GM21390 (cell line): Measurements from ENCODE around the gene TCEAL8.
"Not testable (repeated sequence)": the region's sequence is repeated elsewhere in the genome, so short reads cannot be mapped to it uniquely, and the experiment has no call there.

Experiments used
- ATAC-seq: cut with Tn5 transposase; IDR thresholded peaks from one replicate; pipeline ENCODE4 v1.9.1; 2021; ENCODE audit not compliant: unreplicated experiment

TCEAL8 gene

DNA sequence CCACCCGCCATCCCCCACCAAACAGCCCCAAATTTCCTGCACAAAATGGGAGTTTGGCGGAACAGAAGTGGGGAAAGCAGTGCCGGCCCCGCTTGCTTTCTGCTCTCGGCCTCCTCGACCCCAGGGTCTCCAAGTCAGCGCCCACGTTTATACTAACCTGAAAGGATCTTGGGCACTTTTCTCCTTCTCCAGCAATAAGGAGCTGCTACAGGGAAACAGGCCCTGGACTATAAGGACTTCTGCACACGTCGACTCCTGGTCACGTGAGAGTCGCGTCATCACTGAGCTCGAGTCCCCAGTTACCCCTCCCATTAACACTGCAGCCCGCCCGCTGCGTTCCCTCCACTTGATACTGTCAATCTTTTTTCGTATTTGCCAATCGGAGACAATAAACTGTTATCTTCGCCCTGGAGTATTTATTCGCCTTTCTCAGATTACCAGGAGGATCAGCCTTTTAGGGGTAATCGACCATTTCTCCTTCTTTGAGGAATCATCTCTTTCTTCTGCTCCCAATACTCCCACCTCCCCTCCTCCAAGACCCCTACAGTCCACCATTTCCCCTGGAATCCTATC lies at the start of gene TCEAL8:
Gene TCEAL8 (minus strand): TSS at position 235 of the 573 bp plus-strand sequence. CDS start 1,176 bp downstream, outside the sequence.
- peak; percentile 93 for ATAC-seq

DNA sequence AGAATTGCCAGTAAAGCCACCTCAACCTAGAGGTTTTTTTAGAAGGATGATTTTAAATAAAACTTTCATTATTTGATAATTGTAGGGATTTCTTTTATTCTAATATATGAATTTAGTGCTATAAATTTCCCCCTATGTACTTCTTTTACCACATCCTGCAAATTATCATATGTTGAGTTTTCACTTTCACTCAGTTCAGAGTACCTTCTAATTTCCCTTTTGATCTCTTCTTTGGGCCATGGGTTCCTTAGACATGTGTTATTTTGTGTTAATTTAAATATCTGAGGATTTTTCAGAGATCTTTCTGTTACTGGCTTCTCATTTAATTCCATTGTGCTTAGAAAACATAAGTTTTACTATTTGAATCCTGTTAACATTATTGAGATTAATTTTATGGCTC lies 49.8 kb upstream of the TCEAL8 start:
- ATAC-seq: no peak

GRCh38 chrX:103293118-103293517 lies 38.2 kb upstream of the TCEAL8 start:
- ATAC-seq: no peak

- no peak for ATAC-seq
Measured at GRCh38 chrX:103279624-103280023, 24.7 kb upstream of the TCEAL8 start.

DNA sequence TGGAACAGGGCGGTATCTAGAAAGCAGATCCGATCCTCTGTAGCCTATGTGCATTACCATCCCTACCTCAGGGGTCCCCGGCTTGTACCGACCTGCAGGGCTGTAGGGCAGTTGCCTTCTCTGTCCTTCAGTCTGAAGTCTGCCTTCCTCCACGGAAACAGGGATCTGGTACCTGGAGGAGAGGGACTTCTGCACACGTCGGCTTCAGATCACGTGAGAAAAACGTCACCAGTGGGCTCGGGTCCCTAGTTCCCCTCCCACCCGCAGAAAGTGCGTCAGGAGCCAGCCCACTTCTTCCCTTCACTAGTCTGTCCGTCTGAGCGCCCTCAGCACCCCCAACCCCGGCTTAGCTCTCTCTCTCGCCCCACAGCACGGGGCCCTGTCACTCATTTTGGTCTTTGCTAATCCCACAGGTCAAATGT lies 21.6 kb upstream of the TCEAL8 start, which contains the start of gene TCEAL5:
Gene TCEAL5 (minus strand): TSS at position 170 of the 422 bp plus-strand sequence. CDS start 2,187 bp downstream, outside the sequence.
- no peak for ATAC-seq

- no peak for ATAC-seq
Measured at GRCh38 chrX:103275947-103276567, 21.1 kb upstream of the TCEAL8 start.

GRCh38 chrX:103274284-103274683 lies 19.3 kb upstream of the TCEAL8 start:
- ATAC-seq: no peak

- ATAC-seq: no peak
Measured at GRCh38 chrX:103258275-103258674, 3.3 kb upstream of the TCEAL8 start.

DNA sequence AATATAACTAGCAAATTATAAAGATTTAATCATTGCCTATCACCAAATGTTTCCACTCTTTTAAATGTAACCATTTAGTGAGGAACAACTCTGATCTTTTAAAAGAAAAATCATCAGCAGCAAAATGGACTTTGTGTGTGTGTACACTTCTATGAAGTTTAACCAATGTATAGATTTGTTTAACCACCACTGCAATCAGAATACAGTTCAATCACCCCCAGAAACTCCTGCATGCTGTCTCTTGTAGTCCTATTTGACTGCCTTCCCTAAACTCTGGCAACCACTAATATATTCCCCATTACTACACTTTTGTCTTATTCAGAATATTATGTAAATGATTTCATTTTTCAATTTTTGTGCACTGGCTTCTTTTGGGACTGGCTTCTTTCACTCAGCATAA lies 1.7 kb upstream of the TCEAL8 start:
- no peak for ATAC-seq

DNA sequence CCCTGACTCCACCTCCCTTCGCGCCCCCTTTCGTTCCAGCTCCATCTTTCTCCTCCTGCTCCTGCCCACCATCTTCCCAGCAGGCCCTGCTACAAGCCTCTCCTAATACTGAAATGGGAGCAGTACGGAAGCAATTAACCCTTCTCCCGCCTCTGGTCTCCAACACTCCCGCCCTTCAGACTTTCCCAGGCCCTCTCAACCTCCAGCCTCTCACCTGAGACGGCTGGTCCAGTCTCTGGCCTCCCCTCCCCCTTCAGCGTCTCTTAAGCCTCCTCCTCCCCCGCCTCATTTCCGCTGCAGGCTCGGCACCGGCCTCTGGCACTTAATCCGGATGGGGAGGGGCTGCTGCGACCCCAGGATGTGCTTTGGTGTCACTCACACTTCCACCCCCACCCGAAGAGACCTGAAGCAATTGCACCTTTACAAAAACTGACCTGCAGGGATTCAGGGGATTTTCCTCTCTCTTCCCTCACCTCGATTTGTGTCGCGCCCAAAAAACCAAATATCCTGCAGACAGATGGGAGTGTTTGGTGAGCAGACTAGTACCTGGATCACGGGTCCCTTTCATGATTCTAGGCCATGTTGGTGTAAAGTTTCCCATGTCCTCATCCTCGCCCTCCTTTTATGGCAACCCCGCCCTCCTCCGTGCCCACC lies 657 bp downstream of the TCEAL8 start:
- peak; percentile 69 for ATAC-seq

DNA sequence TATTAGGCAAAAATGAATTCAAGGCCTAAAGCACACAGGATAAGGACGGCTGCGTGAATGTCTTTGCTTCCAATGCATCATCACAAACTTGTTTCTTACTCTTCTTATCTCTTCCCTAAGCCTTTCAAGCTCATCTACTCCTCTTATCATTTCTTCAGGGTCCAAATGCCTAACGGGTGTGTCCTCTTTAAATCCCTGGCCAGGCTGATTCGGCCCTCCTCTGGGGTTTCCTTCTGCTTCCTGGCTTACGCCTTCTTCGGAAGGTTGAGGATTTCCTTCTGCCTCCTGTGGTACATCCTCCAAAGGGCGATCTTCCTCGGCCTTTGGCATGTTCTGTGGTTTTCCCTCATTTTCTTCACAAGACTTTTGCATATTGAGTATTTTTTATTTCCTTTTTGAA lies 1.3 kb downstream of the TCEAL8 start:
- no peak for ATAC-seq

GRCh38 chrX:103250977-103251376 lies 4.0 kb downstream of the TCEAL8 start:
- ATAC-seq: no peak

DNA sequence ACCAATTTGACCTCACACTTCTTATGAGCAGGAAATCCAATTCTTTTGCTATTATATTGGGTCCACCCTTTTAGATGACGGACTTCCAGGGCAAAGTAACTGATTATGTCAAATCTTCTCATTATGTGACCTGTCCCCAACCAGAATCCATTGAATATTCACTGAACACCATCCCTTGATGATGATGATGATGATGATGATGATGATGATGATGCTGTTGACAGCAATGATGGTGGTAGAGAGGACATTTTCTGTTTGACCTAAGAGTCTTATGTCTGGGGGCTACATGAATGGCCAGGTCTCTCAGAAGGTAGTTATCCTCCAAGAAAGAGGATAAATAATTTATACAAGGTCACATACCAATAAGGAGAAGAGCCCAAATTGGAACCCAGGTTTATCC lies 5.2 kb downstream of the TCEAL8 start:
- ATAC-seq: no peak

- no peak for ATAC-seq
Measured at GRCh38 chrX:103248553-103248952, 6.4 kb downstream of the TCEAL8 start.

GRCh38 chrX:103240155-103240554 lies 14.8 kb downstream of the TCEAL8 start:
- no peak for ATAC-seq

DNA sequence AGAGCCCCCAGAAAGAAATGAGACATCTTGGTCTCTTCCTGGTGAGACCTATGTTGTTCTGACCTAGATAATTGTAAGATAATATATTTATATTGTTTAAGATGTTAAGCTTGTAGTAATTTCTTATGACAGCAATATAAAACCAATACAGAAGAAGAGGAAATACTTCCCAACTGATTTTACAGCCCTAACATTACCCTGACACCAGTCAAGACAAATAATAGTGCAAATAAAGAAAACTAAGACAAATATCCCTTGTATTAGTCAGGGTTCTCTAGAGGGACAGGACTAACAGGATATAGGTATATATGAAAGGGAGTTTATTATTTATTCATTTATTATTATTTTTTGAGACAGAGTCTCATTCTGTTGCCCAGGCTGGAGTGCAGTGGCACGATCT lies 18.7 kb downstream of the TCEAL8 start:
- ATAC-seq: no peak

GRCh38 chrX:103235608-103236007 lies 19.3 kb downstream of the TCEAL8 start:
- ATAC-seq: not testable (repeated sequence)

- no peak for ATAC-seq
Measured at GRCh38 chrX:103234869-103235268, 20.1 kb downstream of the TCEAL8 start.

DNA sequence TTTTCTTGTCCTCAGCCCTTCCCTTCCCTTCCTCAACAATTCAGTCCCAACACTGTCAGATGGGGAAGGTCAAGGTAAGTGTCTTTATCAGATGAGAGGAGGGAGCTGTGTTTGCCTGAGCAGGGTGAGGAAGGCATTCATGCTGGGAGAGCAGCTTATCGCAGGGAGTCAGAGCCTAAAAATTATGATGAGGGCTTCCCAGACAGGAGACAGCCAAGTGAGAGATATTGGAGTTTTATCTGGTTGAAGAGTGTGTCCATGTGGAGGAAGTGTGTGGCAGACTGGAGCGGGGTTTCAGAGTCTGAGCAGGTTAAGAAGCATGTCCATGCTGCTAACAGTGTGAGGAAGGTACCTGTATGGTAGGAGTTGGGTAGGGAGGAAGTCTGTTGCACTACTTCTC lies 21.7 kb downstream of the TCEAL8 start:
- no peak for ATAC-seq

- not testable (repeated sequence) for ATAC-seq
Measured at GRCh38 chrX:103225918-103226317, 29.0 kb downstream of the TCEAL8 start.

DNA sequence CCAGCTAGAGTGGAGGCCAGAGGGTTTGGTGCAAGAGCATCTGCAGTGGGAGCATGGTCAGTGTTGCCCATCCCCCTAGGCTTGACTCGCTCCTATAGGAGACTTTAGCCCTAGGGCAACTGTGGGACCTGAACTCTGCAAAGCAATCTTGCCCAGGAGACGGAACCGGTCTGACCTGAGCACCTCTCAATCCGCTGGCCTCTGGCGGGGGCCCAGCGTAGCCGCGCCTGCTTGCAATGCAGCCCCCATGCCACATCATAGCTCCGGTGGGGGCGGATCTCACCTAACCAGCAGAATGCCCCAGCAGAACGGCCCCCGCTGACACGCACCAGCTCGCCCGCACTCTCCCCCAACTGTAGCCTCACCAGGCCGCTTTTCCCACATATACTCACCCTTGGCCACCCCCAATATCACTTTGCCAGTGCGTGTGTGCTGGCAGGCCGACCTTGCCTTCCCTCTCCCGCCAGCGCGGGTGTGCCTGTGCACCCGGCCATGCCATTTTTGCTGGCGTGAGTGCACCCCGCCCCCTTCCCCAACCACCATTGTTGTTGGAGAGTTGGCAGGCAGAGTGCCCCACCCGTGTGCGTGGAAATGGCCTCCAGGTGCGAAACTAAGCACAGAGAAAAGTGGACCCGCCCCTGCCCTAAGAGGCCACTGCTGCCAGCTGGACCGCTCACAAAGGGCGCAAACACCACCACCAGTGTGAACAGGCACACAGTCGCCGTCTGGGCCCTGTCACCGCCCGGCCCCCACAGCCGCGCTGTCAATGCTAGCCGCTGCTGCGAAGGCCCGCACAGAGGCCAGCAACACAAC lies 34.2 kb downstream of the TCEAL8 start:
- ATAC-seq: no peak
